Activated T-cell treated with anti-CD3 and anti-CD28 coated beads, Interleukin-2, amount 50 U/mL, for 24 hours (primary cell): ENCODE data around the gene SYNE4.
"Not testable (repeated sequence)": the region's sequence is repeated elsewhere in the genome, so short reads cannot be mapped to it uniquely, and the experiment has no call there.

Source experiments
- DNase-seq: peaks from one replicate; pipeline ENCODE4 v3.0.0-alpha.2; 2020
- H3K27ac Mint-ChIP-seq: 2 replicates; pipeline ENCODE4 v1.8.0; 2020; ENCODE audit warnings: mild to moderate bottlenecking, mixed read lengths
- H3K27me3 Mint-ChIP-seq: 2 replicates; pipeline ENCODE4 v1.8.0; 2020; ENCODE audit warnings: mixed read lengths
- H3K36me3 Mint-ChIP-seq: 2 replicates; pipeline ENCODE4 v1.8.0; 2020; ENCODE audit warnings: low read depth, mixed read lengths
- H3K4me1 Mint-ChIP-seq: 2 replicates; pipeline ENCODE4 v1.8.0; 2020; ENCODE audit warnings: low read depth, mixed read lengths
- H3K4me3 Mint-ChIP-seq: 2 replicates; pipeline ENCODE4 v1.8.0; 2020; ENCODE audit warnings: mild to moderate bottlenecking, moderate library complexity, mixed read lengths
- H3K9me3 Mint-ChIP-seq: 2 replicates; pipeline ENCODE4 v1.8.0; 2020; ENCODE audit warnings: mixed read lengths

The SYNE4 gene

GRCh38 chr19:36008336-36008978, at the start of gene SYNE4:
TSS of gene SYNE4 (minus strand) at chr19:36008813. CDS start at chr19:36008681, 132 bp downstream.
- peak within 1 kb of the TSS; percentile 63 for H3K27ac Mint-ChIP-seq
- no peaks in the 10 kb centered on the region for H3K27me3 Mint-ChIP-seq
- DNase-seq = no peak
- H3K4me3 Mint-ChIP-seq = peak within 1 kb of the TSS; percentile 60
- peaks cover 27% of the 10 kb centered on the region for H3K4me1 Mint-ChIP-seq
- peaks cover 22% of the 10 kb centered on the region for H3K36me3 Mint-ChIP-seq
- H3K9me3 Mint-ChIP-seq = no peaks in the 10 kb centered on the region

- Mint-ChIP-seq H3K4me3 (peak within 1 kb of the TSS; percentile 88), H3K27me3 (no peaks in the 10 kb centered on the region), H3K36me3 (peaks cover 34% of the 10 kb centered on the region), H3K27ac (peak within 1 kb of the TSS; percentile 100), H3K4me1 (peaks cover 27% of the 10 kb centered on the region), H3K9me3 (no peaks in the 10 kb centered on the region)
- peak; percentile 98 for DNase-seq
Observed at GRCh38 chr19:36054733-36055686, 46.4 kb upstream of the SYNE4 start, which contains the start of gene WDR62. TSS of gene WDR62 (plus strand) at chr19:36054897. CDS start at chr19:36054972, 75 bp downstream.

- H3K27ac Mint-ChIP-seq = peak within 1 kb of the TSS; percentile 100
- H3K27me3 Mint-ChIP-seq = no peaks in the 10 kb centered on the region
- H3K9me3 Mint-ChIP-seq = no peaks in the 10 kb centered on the region
- DNase-seq = peak; percentile 100
- peaks cover 29% of the 10 kb centered on the region for H3K36me3 Mint-ChIP-seq
- peaks cover 27% of the 10 kb centered on the region for H3K4me1 Mint-ChIP-seq
- peak within 1 kb of the TSS; percentile 88 for H3K4me3 Mint-ChIP-seq
Observed at GRCh38 chr19:36054119-36054732, 45.6 kb upstream of the SYNE4 start, which contains the start of gene THAP8. TSS of gene THAP8 (minus strand) at chr19:36054285. CDS start at chr19:36054217, 68 bp downstream.

GRCh38 chr19:36051637-36052036, 43.0 kb upstream of the SYNE4 start:
- Mint-ChIP-seq H3K27ac (no peak overlapping the region), H3K27me3 (no peaks in the 10 kb centered on the region), H3K36me3 (peaks cover 16% of the 10 kb centered on the region), H3K4me3 (no peak overlapping the region), H3K9me3 (no peaks in the 10 kb centered on the region), H3K4me1 (peaks cover 27% of the 10 kb centered on the region)
- no peak for DNase-seq

- Mint-ChIP-seq H3K27me3 (no peaks in the 10 kb centered on the region), H3K27ac (no peak overlapping the region), H3K4me3 (no peak overlapping the region), H3K4me1 (peaks cover 25% of the 10 kb centered on the region), H3K9me3 (no peaks in the 10 kb centered on the region), H3K36me3 (peaks cover 19% of the 10 kb centered on the region)
- no peak for DNase-seq
Observed at GRCh38 chr19:36051236-36051635, 42.6 kb upstream of the SYNE4 start.

- no peak for DNase-seq
- peaks cover 19% of the 10 kb centered on the region for H3K36me3 Mint-ChIP-seq
- H3K9me3 Mint-ChIP-seq = no peaks in the 10 kb centered on the region
- no peak overlapping the region for H3K27ac Mint-ChIP-seq
- peaks cover 15% of the 10 kb centered on the region for H3K4me1 Mint-ChIP-seq
- no peaks in the 10 kb centered on the region for H3K27me3 Mint-ChIP-seq
- H3K4me3 Mint-ChIP-seq = no peak overlapping the region
Observed at GRCh38 chr19:36049080-36049698, 40.6 kb upstream of the SYNE4 start.

GRCh38 chr19:36047835-36048234, 39.2 kb upstream of the SYNE4 start:
- DNase-seq = no peak
- peaks cover 17% of the 10 kb centered on the region for H3K36me3 Mint-ChIP-seq
- H3K4me3 Mint-ChIP-seq = no peak overlapping the region
- H3K9me3 Mint-ChIP-seq = no peaks in the 10 kb centered on the region
- peaks cover 6% of the 10 kb centered on the region for H3K4me1 Mint-ChIP-seq
- no peaks in the 10 kb centered on the region for H3K27me3 Mint-ChIP-seq
- H3K27ac Mint-ChIP-seq = no peak overlapping the region

GRCh38 chr19:36046443-36047050, 37.9 kb upstream of the SYNE4 start:
- Mint-ChIP-seq H3K4me1 (no peaks in the 10 kb centered on the region), H3K27ac (no peak overlapping the region), H3K4me3 (no peak overlapping the region), H3K27me3 (no peaks in the 10 kb centered on the region), H3K9me3 (no peaks in the 10 kb centered on the region), H3K36me3 (peaks cover 17% of the 10 kb centered on the region)
- DNase-seq = no peak

GRCh38 chr19:36043952-36044351, 35.3 kb upstream of the SYNE4 start:
- H3K9me3 Mint-ChIP-seq = no peaks in the 10 kb centered on the region
- no peaks in the 10 kb centered on the region for H3K4me1 Mint-ChIP-seq
- no peak for DNase-seq
- no peak overlapping the region for H3K27ac Mint-ChIP-seq
- H3K27me3 Mint-ChIP-seq = no peaks in the 10 kb centered on the region
- no peak overlapping the region for H3K4me3 Mint-ChIP-seq
- H3K36me3 Mint-ChIP-seq = peaks cover 22% of the 10 kb centered on the region

- Mint-ChIP-seq H3K4me1 (peaks cover 6% of the 10 kb centered on the region), H3K4me3 (no peak overlapping the region), H3K27me3 (no peaks in the 10 kb centered on the region), H3K27ac (no peak overlapping the region), H3K9me3 (no peaks in the 10 kb centered on the region), H3K36me3 (peaks cover 21% of the 10 kb centered on the region)
- no peak for DNase-seq
Observed at GRCh38 chr19:36041831-36042230, 33.2 kb upstream of the SYNE4 start.

GRCh38 chr19:36041092-36041491, 32.5 kb upstream of the SYNE4 start:
- H3K36me3 Mint-ChIP-seq = peaks cover 17% of the 10 kb centered on the region
- H3K4me1 Mint-ChIP-seq, H3K4me3 Mint-ChIP-seq, DNase-seq, H3K9me3 Mint-ChIP-seq, H3K27me3 Mint-ChIP-seq, H3K27ac Mint-ChIP-seq: not testable (repeated sequence)

GRCh38 chr19:36040495-36040894, 31.9 kb upstream of the SYNE4 start:
- Mint-ChIP-seq H3K36me3 (peaks cover 17% of the 10 kb centered on the region), H3K27ac (no peak overlapping the region), H3K4me1 (peaks cover 16% of the 10 kb centered on the region), H3K27me3 (no peaks in the 10 kb centered on the region), H3K4me3 (no peak overlapping the region), H3K9me3 (no peaks in the 10 kb centered on the region)
- no peak for DNase-seq

GRCh38 chr19:36032251-36033104, 23.9 kb upstream of the SYNE4 start, which contains the start of gene CLIP3:
TSS of gene CLIP3 (minus strand) at chr19:36032873. CDS start at chr19:36032357, 516 bp downstream.
- Mint-ChIP-seq H3K27me3 (peaks cover 3% of the 10 kb centered on the region), H3K4me3 (peak within 1 kb of the TSS; percentile 59), H3K9me3 (no peaks in the 10 kb centered on the region), H3K27ac (peak within 1 kb of the TSS; percentile 7), H3K4me1 (peaks cover 39% of the 10 kb centered on the region), H3K36me3 (peaks cover 41% of the 10 kb centered on the region)
- peak; percentile 69 for DNase-seq
